Stimulated activated CD4-positive, alpha-beta T cell treated with anti-CD3 and anti-CD28 coated beads, Interleukin-15, amount 100 ng/mL, for 24 hours (primary cell): ENCODE data around the gene TMPRSS3.

Source experiments
- DNase-seq: peaks from one replicate; pipeline ENCODE4 v3.0.0-alpha.2; 2020

TMPRSS3 gene

GRCh38 chr21:42406201-42406621 lies 10.4 kb upstream of the TMPRSS3 start:
- peak; percentile 73 for DNase-seq

- no peak for DNase-seq
Measured at GRCh38 chr21:42405064-42406013, 9.5 kb upstream of the TMPRSS3 start.

GRCh38 chr21:42404539-42404938 lies 8.7 kb upstream of the TMPRSS3 start:
- peak; percentile 51 for DNase-seq

GRCh38 chr21:42403611-42404231 lies 7.9 kb upstream of the TMPRSS3 start, which contains the start of gene UBASH3A:
TSS of gene UBASH3A (plus strand) at chr21:42403902. CDS start at chr21:42403946, 44 bp downstream.
- DNase-seq: peak; percentile 50

GRCh38 chr21:42401820-42402251 lies 6.0 kb upstream of the TMPRSS3 start:
- no peak for DNase-seq

GRCh38 chr21:42401154-42401553 lies 5.3 kb upstream of the TMPRSS3 start:
- DNase-seq: no peak

- no peak for DNase-seq
Measured at GRCh38 chr21:42400525-42400924, 4.7 kb upstream of the TMPRSS3 start.

- DNase-seq: no peak
Measured at GRCh38 chr21:42398436-42399028, 2.7 kb upstream of the TMPRSS3 start.

- DNase-seq: no peak
Measured at GRCh38 chr21:42397746-42398394, 2.0 kb upstream of the TMPRSS3 start.

- no peak for DNase-seq
Measured at GRCh38 chr21:42396799-42397745, 1.2 kb upstream of the TMPRSS3 start.

- no peak for DNase-seq
Measured at GRCh38 chr21:42395302-42395701, 550 bp downstream of the TMPRSS3 start.

GRCh38 chr21:42393443-42393950 lies 2.4 kb downstream of the TMPRSS3 start:
- DNase-seq: no peak

- DNase-seq: no peak
Measured at GRCh38 chr21:42392731-42393442, 3.0 kb downstream of the TMPRSS3 start.

GRCh38 chr21:42391297-42391696 lies 4.6 kb downstream of the TMPRSS3 start:
- DNase-seq: no peak

- DNase-seq: no peak
Measured at GRCh38 chr21:42390696-42391095, 5.2 kb downstream of the TMPRSS3 start.

- no peak for DNase-seq
Measured at GRCh38 chr21:42390193-42390592, 5.7 kb downstream of the TMPRSS3 start.

GRCh38 chr21:42389449-42389835 lies 6.4 kb downstream of the TMPRSS3 start:
- no peak for DNase-seq

GRCh38 chr21:42388740-42389448 lies 7.0 kb downstream of the TMPRSS3 start:
- no peak for DNase-seq

- no peak for DNase-seq
Measured at GRCh38 chr21:42387843-42388340, 8.0 kb downstream of the TMPRSS3 start.

GRCh38 chr21:42387164-42387563 lies 8.7 kb downstream of the TMPRSS3 start:
- no peak for DNase-seq
